GM12878 (cell line): Measurements from ENCODE around the gene SOBP. TPM values are rescaled to one million over a fixed set of nuclear protein-coding genes. Genes with fewer than 3 reads are reported as not detected.

ENCODE experiments used
- ATAC-seq: fragments of 200-7000 bp; cut with Tn5 transposase; 3 replicates; pipeline ENCODE4 v1.9.1; 2020; ENCODE audit warnings: mild to moderate bottlenecking, moderate library complexity
- BruUV-seq: library from RNA; stranded (reverse); fragments of 400-500 nt; replicated peaks from 2 replicates; lab custom pipeline; 2021; lab: Mats Ljungman, UMichigan
- CTCF ChIA-PET: fragments of 300-600 bp; sonication (Branson Sonifier 250); formaldehyde crosslinking; extraction: SDS; loops from one replicate; lab custom pipeline; 2021; ENCODE audit warnings: inconsistent platforms; lab: Yijun Ruan, JAX
- POLR2A ChIA-PET: fragments of 350-600 bp; formaldehyde crosslinking; extraction: SDS; loops from one replicate; lab custom pipeline; 2021; ENCODE audit warnings: inconsistent platforms; lab: Charles Lee
- RAD21 ChIA-PET: fragments of 300-600 bp; sonication (Branson Sonifier 250); formaldehyde crosslinking; loops from one replicate; lab custom pipeline; 2023; ENCODE audit warnings: antibody characterized with exemption; ENCODE audit not compliant: unreplicated experiment; lab: Charles Lee
- SMC1A ChIA-PET: fragments of 300-600 bp; sonication (Branson Sonifier 250); formaldehyde crosslinking; loops from one replicate; lab custom pipeline; 2023; ENCODE audit not compliant: unreplicated experiment, uncharacterized antibody; lab: Charles Lee
- DNase-seq: peaks from one replicate; pipeline ENCODE4 v3.0.0-alpha.2; 2011; ENCODE audit warnings: low read depth, low spot score
- FAIRE-seq: peaks from 3 replicates; lab custom pipeline; 2011; peaks lifted over from hg19 to GRCh38; lab: Jason Lieb, UNC
- H2AFZ ChIP-seq: 2 replicates; pipeline ENCODE4 v1.6.0; 2011; ENCODE audit warnings: low read depth, low read length, control low read depth; ENCODE audit not compliant: control insufficient read depth
- H3K27ac ChIP-seq: 2 replicates; pipeline ENCODE4 v1.5.1; 2011; ENCODE audit warnings: control low read depth; ENCODE audit not compliant: control insufficient read depth, insufficient read depth
- H3K27me3 ChIP-seq, 2 experiments: replicated peaks in 1 of 2; 2 replicates each; pipeline versions ENCODE4 v1.6.0 to v1.6.1; 2011; ENCODE audit warnings: low read length in 1 of 2; ENCODE audit not compliant: control insufficient read depth in 2 of 2, insufficient read depth in 2 of 2
- H3K36me3 ChIP-seq, 2 experiments: 2 replicates each; pipeline ENCODE4 v1.5.1; 2011; ENCODE audit warnings: low read length in 1 of 2; ENCODE audit not compliant: control insufficient read depth in 2 of 2, insufficient read depth in 2 of 2
- H3K4me1 ChIP-seq: 2 replicates; pipeline ENCODE4 v1.6.1; 2011; ENCODE audit warnings: mild to moderate bottlenecking, low read length, moderate library complexity, mixed read lengths; ENCODE audit not compliant: control insufficient read depth, insufficient read depth
- H3K4me2 ChIP-seq: 2 replicates; pipeline ENCODE4 v1.6.0; 2011; ENCODE audit warnings: control low read depth; ENCODE audit not compliant: control insufficient read depth, insufficient read depth
- H3K4me3 ChIP-seq: fragments of 200-600 bp; sonication (generic); 2 replicates; pipeline ENCODE4 v1.5.1; 2016
- H3K79me2 ChIP-seq: 2 replicates; pipeline ENCODE4 v1.6.0; 2011; ENCODE audit warnings: low read length; ENCODE audit not compliant: control insufficient read depth, insufficient read depth
- H3K9ac ChIP-seq: 2 replicates; pipeline ENCODE4 v1.8.0; 2011; ENCODE audit warnings: low read length, control low read depth, mixed read lengths; ENCODE audit not compliant: control insufficient read depth, insufficient read depth
- H3K9me3 ChIP-seq: replicated peaks from 3 replicates; pipeline ENCODE4 v1.5.1; 2011; ENCODE audit warnings: mild to moderate bottlenecking, low read length; ENCODE audit not compliant: control insufficient read depth, insufficient read depth
- H4K20me1 ChIP-seq: 2 replicates; pipeline ENCODE4 v1.6.0; 2011; ENCODE audit not compliant: control insufficient read depth, insufficient read depth
- BACH1 ChIP-seq: fragments of 450-650 bp; IDR thresholded peaks from 2 replicates; pipeline ENCODE4 v1.6.1; 2017; ENCODE audit warnings: mild to moderate bottlenecking, borderline replicate concordance
- BCL11A ChIP-seq: IDR thresholded peaks from 2 replicates; pipeline ENCODE4 v1.6.1; 2011; ENCODE audit warnings: low read depth, low read length
- CTCF ChIP-seq, 3 experiments: IDR thresholded peaks in 2 of 3; conservative IDR thresholded peaks in 1 of 3; 2 replicates each; pipeline ENCODE4 v1.5.1; 2011; ENCODE audit warnings: low read depth in 3 of 3, low read length in 3 of 3, mild to moderate bottlenecking in 3 of 3, control low read depth in 2 of 3, moderate library complexity in 2 of 3, inconsistent platforms in 1 of 3, mixed read lengths in 1 of 3; ENCODE audit not compliant: control insufficient read depth in 2 of 3, insufficient read depth in 1 of 3; ENCODE audit errors: extremely low read depth in 1 of 3
- E2F4 ChIP-seq: IDR thresholded peaks from 2 replicates; pipeline ENCODE4 v1.6.1; 2012; ENCODE audit warnings: low read depth, low read length, improper control_type of control experiment
- IKZF1 ChIP-seq: fragments of 450-650 bp; conservative IDR thresholded peaks from 2 replicates; pipeline ENCODE4 v1.6.1; 2017; ENCODE audit warnings: antibody characterized with exemption, mild to moderate bottlenecking
- SMARCA5 ChIP-seq: fragments of 450-650 bp; IDR thresholded peaks from 2 replicates; pipeline ENCODE4 v1.6.1; 2017; ENCODE audit warnings: mild to moderate bottlenecking
- SRF ChIP-seq, 2 experiments: IDR thresholded peaks; 2 replicates each; pipeline ENCODE4 v1.6.1; 2011; ENCODE audit warnings: low read depth in 2 of 2, low read length in 2 of 2, mild to moderate bottlenecking in 1 of 2, moderate library complexity in 1 of 2
- TCF3 ChIP-seq: IDR thresholded peaks from 2 replicates; pipeline ENCODE4 v1.6.1; 2012; ENCODE audit warnings: low read depth, mild to moderate bottlenecking, low read length, borderline replicate concordance; ENCODE audit not compliant: insufficient read depth
- ZBED1 ChIP-seq: IDR thresholded peaks from 2 replicates; pipeline ENCODE4 v1.6.1; 2016; ENCODE audit warnings: borderline replicate concordance
- ZNF592 ChIP-seq: fragments of 450-650 bp; IDR thresholded peaks from 2 replicates; pipeline ENCODE4 v1.6.1; 2017; ENCODE audit warnings: mild to moderate bottlenecking, moderate library complexity
- ZSCAN29 ChIP-seq: fragments of 450-650 bp; IDR thresholded peaks from 2 replicates; pipeline ENCODE4 v1.6.1; 2017; ENCODE audit warnings: mild to moderate bottlenecking, moderate library complexity
- WGBS: methylation state at CpG from one replicate; pipeline ENCODE4 v1.1.6; 2016; ENCODE audit warnings: low lambda C conversion rate; ENCODE audit not compliant: insufficient replicate concordance, insufficient coverage; ENCODE audit errors: missing lambda C conversion rate; 5-methylcytosine and 5-hydroxymethylcytosine counted together
- in situ Hi-C: fragments of 300-500 bp; cut with MboI; formaldehyde crosslinking; loops from 9 replicates; pipeline ENCODE4 v1.14.3; 2018; ENCODE audit warnings: mixed read lengths
- intact Hi-C: fragments of 100-400 bp; cut with micrococcal nuclease; formaldehyde crosslinking; loops from one replicate; pipeline ENCODE4 v1.14.2; 2022; ENCODE audit not compliant: unreplicated experiment
- polyA plus RNA-seq, 11 experiments: library from polyadenylated mRNA; depleted of rRNA in 4 of 11; unstranded in 6 of 11; stranded (reverse) in 5 of 11; fragments of >200 nt; fragmentation: Nextera tagmentation in 4 of 11; fragmentation: Illumina TruSeq in 1 of 11; extraction: Ambion mirVana in 4 of 11; extraction: Trizol in 1 of 11; gene quantifications; 1 replicate in 1 of 11; 2 replicates in 10 of 11; pipeline versions ENCODE4 v1.2.1 to v1.2.3, GENCODE V29; 2011 to 2016; ENCODE audit warnings: inconsistent platforms in 2 of 11, missing spikeins in 2 of 11, low read depth in 1 of 11
- total RNA-seq, 4 experiments: library from RNA; depleted of rRNA in 3 of 4; stranded (reverse); fragments of >200 nt in 3 of 4; fragmentation: Illumina TruSeq in 1 of 4; extraction: Trizol in 1 of 4; gene quantifications; 2 replicates each; pipeline versions ENCODE4 v1.2.1 to v1.2.3, GENCODE V29; 2013 to 2021
- TF ChIP-seq, protein P1 (sequence below): fragments of 450-650 bp; formaldehyde crosslinking; IDR thresholded peaks from 2 replicates; pipeline ENCODE4 v1.5.0; 2022; ENCODE audit warnings: mild to moderate bottlenecking, missing genetic modification characterization

Gene SOBP
- total and polyA plus RNA-seq, 10 of the 15 experiments (the other 5 are each of a cell fraction or from before 2014, with no cell fraction given), result 0.49 to 1.9 (median 0.78) TPM

DNA sequence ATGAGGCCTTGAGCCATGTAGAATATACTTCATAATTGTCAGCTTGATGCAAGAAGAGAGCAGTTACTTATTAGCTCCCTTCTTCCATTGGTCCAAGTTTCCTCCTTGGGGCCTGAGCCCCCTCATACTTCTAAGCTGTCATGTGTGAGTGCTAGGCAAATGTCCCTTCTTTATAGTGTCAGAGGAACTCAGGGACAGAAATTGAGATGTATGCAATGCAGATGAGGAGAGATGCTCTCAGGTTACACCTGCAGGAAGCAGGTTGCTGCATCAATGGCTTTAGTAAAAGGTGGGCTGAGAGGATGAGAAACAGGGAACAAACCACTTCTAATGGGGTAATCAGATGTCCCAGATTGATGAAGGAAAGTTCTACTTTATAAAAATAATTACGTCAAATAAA is 23.9 kb upstream of the SOBP start:
- DNase-seq (no peak), FAIRE-seq (no peak), ATAC-seq (no peak)
- RAD21 ChIA-PET, result no interaction called here
- WGBS, result 43% methylated on average over 1 of the region's 1 CpG
- Histone ChIP-seq H3K4me3 (no peak overlapping the region), H3K4me1 (no peaks in the 10 kb centered on the region), H2AFZ (no peak overlapping the region), H3K36me3 (no peaks in the 10 kb centered on the region), H3K27ac (no peak overlapping the region), H3K9ac (no peak overlapping the region), H3K27me3 (no peaks in the 10 kb centered on the region), H4K20me1 (no peaks in the 10 kb centered on the region), H3K79me2 (no peaks in the 10 kb centered on the region), H3K4me2 (no peak overlapping the region), H3K9me3 (no peaks in the 10 kb centered on the region)
- POLR2A ChIA-PET, result no interaction called here
- in situ Hi-C loops (no loop called here), intact Hi-C loops (no loop called here)
- no TSS peak for BruUV-seq
- CTCF ChIA-PET, result no interaction called here
- SMC1A ChIA-PET, result no interaction called here
- TF ChIP-seq, protein P1, sequence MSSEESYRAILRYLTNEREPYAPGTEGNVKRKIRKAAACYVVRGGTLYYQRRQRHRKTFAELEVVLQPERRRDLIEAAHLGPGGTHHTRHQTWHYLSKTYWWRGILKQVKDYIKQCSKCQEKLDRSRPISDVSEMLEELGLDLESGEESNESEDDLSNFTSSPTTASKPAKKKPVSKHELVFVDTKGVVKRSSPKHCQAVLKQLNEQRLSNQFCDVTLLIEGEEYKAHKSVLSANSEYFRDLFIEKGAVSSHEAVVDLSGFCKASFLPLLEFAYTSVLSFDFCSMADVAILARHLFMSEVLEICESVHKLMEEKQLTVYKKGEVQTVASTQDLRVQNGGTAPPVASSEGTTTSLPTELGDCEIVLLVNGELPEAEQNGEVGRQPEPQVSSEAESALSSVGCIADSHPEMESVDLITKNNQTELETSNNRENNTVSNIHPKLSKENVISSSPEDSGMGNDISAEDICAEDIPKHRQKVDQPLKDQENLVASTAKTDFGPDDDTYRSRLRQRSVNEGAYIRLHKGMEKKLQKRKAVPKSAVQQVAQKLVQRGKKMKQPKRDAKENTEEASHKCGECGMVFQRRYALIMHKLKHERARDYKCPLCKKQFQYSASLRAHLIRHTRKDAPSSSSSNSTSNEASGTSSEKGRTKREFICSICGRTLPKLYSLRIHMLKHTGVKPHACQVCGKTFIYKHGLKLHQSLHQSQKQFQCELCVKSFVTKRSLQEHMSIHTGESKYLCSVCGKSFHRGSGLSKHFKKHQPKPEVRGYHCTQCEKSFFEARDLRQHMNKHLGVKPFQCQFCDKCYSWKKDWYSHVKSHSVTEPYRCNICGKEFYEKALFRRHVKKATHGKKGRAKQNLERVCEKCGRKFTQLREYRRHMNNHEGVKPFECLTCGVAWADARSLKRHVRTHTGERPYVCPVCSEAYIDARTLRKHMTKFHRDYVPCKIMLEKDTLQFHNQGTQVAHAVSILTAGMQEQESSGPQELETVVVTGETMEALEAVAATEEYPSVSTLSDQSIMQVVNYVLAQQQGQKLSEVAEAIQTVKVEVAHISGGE, result no peak
- TF ChIP-seq BCL11A, result no peak
- TF ChIP-seq E2F4, result no peak
- TF ChIP-seq TCF3, result no peak
- TF ChIP-seq IKZF1, result no peak
- TF ChIP-seq ZSCAN29, result no peak
- TF ChIP-seq SRF (IDR thresholded peaks at IDR 0.05; ENCODE audit: low read depth in 2 of 2, low read length in 2 of 2), result no peak
- TF ChIP-seq ZBED1, result no peak
- no peak for TF ChIP-seq BACH1
- TF ChIP-seq ZNF592, result no peak
- TF ChIP-seq CTCF (IDR thresholded peaks at IDR 0.05 in 2 of 3, conservative IDR thresholded peaks at IDR 0.05 in 1 of 3; ENCODE audit: control insufficient read depth in 2 of 3, extremely low read depth in 1 of 3, insufficient read depth in 1 of 3, low read depth in 3 of 3, low read length in 3 of 3), result no peak
- no peak for TF ChIP-seq SMARCA5
